Activated gamma-delta T cell (primary cell): ENCODE data around the gene ZC3H7A.

Experiments
- DNase-seq: peaks from one replicate; lab custom pipeline; 2025; lab: John Stamatoyannopoulos, UW

ZC3H7A gene

GRCh38 chr16:11768849-11769248 is 28.2 kb downstream of the ZC3H7A start:
- no peak for DNase-seq

- DNase-seq = no peak
Measured at GRCh38 chr16:11762431-11762830, 34.6 kb downstream of the ZC3H7A start.

GRCh38 chr16:11759997-11760396 is 37.1 kb downstream of the ZC3H7A start:
- DNase-seq = no peak

- no peak for DNase-seq
Measured at GRCh38 chr16:11759163-11759834, 37.8 kb downstream of the ZC3H7A start.

GRCh38 chr16:11757671-11758545 is 39.1 kb downstream of the ZC3H7A start:
- DNase-seq = no peak

GRCh38 chr16:11756248-11756647 is 40.8 kb downstream of the ZC3H7A start:
- DNase-seq = no peak

- DNase-seq = no peak
Measured at GRCh38 chr16:11755022-11755760, 41.9 kb downstream of the ZC3H7A start.

GRCh38 chr16:11752856-11753255 is 44.2 kb downstream of the ZC3H7A start:
- DNase-seq = no peak

- no peak for DNase-seq
Measured at GRCh38 chr16:11750056-11750455, 47.0 kb downstream of the ZC3H7A start.

- DNase-seq = no peak
Measured at GRCh38 chr16:11748404-11749254, 48.4 kb downstream of the ZC3H7A start.

GRCh38 chr16:11747949-11748403 is 49.1 kb downstream of the ZC3H7A start:
- DNase-seq = no peak

GRCh38 chr16:11744075-11744470 is 53.0 kb downstream of the ZC3H7A start:
- no peak for DNase-seq

- no peak for DNase-seq
Measured at GRCh38 chr16:11743308-11744074, 53.6 kb downstream of the ZC3H7A start.

- DNase-seq = peak; percentile 99
Measured at GRCh38 chr16:11742536-11743307, 54.3 kb downstream of the ZC3H7A start, which contains the start of gene TXNDC11. Gene TXNDC11 (minus strand): TSS chr16:11742857. CDS start chr16:11742730, 127 bp downstream.

GRCh38 chr16:11742093-11742535 is 54.9 kb downstream of the ZC3H7A start:
- no peak for DNase-seq

GRCh38 chr16:11740567-11740966 is 56.5 kb downstream of the ZC3H7A start:
- no peak for DNase-seq

- DNase-seq = no peak
Measured at GRCh38 chr16:11738742-11739544, 58.1 kb downstream of the ZC3H7A start.

- DNase-seq = no peak
Measured at GRCh38 chr16:11737713-11738112, 59.3 kb downstream of the ZC3H7A start.

- DNase-seq = no peak
Measured at GRCh38 chr16:11736903-11737302, 60.2 kb downstream of the ZC3H7A start.
